Loucy (cell line): ENCODE measurements around the gene MAP3K20.
"Not testable (repeated sequence)": the region's sequence is repeated elsewhere in the genome, so short reads cannot be mapped to it uniquely, and the experiment has no call there.

ENCODE experiments used
- H2AFZ ChIP-seq: fragments of 200-600 bp; sonication (generic); 2 replicates; pipeline ENCODE4 v1.6.0; 2016; ENCODE audit warnings: antibody characterized with exemption, mild to moderate bottlenecking, low read length, moderate library complexity
- H3F3A ChIP-seq: fragments of 200-600 bp; 2 replicates; pipeline ENCODE4 v1.6.0; 2016; ENCODE audit warnings: antibody characterized with exemption, low read depth, mild to moderate bottlenecking
- H3K27me3 ChIP-seq: fragments of 200-600 bp; sonication (generic); 2 replicates; pipeline ENCODE4 v1.6.1; 2014; ENCODE audit warnings: low read length, mild to moderate bottlenecking; ENCODE audit not compliant: insufficient read depth, poor library complexity, severe bottlenecking
- H3K36me3 ChIP-seq: fragments of 200-600 bp; sonication (generic); 2 replicates; pipeline ENCODE4 v1.6.1; 2016; ENCODE audit warnings: low read length; ENCODE audit not compliant: insufficient read depth
- H3K4me1 ChIP-seq: fragments of 200-600 bp; sonication (generic); 2 replicates; pipeline ENCODE4 v1.5.1; 2014; ENCODE audit warnings: low read length, mild to moderate bottlenecking; ENCODE audit not compliant: insufficient read depth, poor library complexity, severe bottlenecking
- H3K4me2 ChIP-seq: fragments of 200-600 bp; sonication (generic); 2 replicates; pipeline ENCODE4 v1.6.0; 2014; ENCODE audit warnings: antibody characterized with exemption, low read length, low read depth, mild to moderate bottlenecking; ENCODE audit not compliant: poor library complexity, severe bottlenecking
- H3K4me3 ChIP-seq: fragments of 200-600 bp; sonication (generic); 2 replicates; pipeline ENCODE4 v1.5.1; 2014; ENCODE audit warnings: low read length, mild to moderate bottlenecking, mixed read lengths; ENCODE audit not compliant: poor library complexity, severe bottlenecking
- H3K79me2 ChIP-seq: fragments of 200-600 bp; sonication (generic); 2 replicates; pipeline ENCODE4 v1.6.1; 2014; ENCODE audit warnings: low read length; ENCODE audit not compliant: insufficient read depth
- H3K9ac ChIP-seq: fragments of 200-600 bp; sonication (generic); 2 replicates; pipeline ENCODE4 v1.6.0; 2014; ENCODE audit warnings: mild to moderate bottlenecking, low read depth, low read length, moderate library complexity; ENCODE audit not compliant: poor library complexity, severe bottlenecking
- H3K9me2 ChIP-seq: fragments of 200-600 bp; sonication (generic); replicated peaks from 2 replicates; pipeline ENCODE4 v1.6.1; 2016; ENCODE audit warnings: low read depth, low read length, mixed read lengths
- H3K9me3 ChIP-seq: fragments of 200-600 bp; sonication (generic); 2 replicates; pipeline ENCODE4 v1.6.1; 2014; ENCODE audit warnings: mild to moderate bottlenecking, antibody characterized with exemption, low read length, low read depth; ENCODE audit not compliant: insufficient read depth
- H4K20me1 ChIP-seq: fragments of 200-600 bp; sonication (generic); 2 replicates; pipeline ENCODE4 v1.6.0; 2014; ENCODE audit warnings: antibody characterized with exemption, low read length, mild to moderate bottlenecking; ENCODE audit not compliant: insufficient read depth, poor library complexity, severe bottlenecking
- CTCF ChIP-seq: fragments of 200-600 bp; sonication (generic); conservative IDR thresholded peaks from 2 replicates; pipeline ENCODE4 v1.5.1; 2014; ENCODE audit warnings: mild to moderate bottlenecking, antibody characterized with exemption, low read length
- EZH2phosphoT487 ChIP-seq: fragments of 200-600 bp; IDR thresholded peaks from 2 replicates; pipeline ENCODE4 v1.6.1; 2018; ENCODE audit warnings: antibody characterized with exemption, mild to moderate bottlenecking, moderate library complexity, borderline replicate concordance

Gene MAP3K20

GRCh38 chr2:173202570-173202969, 126.9 kb downstream of the MAP3K20 start:
- no peaks in the 10 kb centered on the region for H3K9me3 ChIP-seq
- H3K9ac ChIP-seq: no peak overlapping the region
- no peaks in the 10 kb centered on the region for H3F3A ChIP-seq
- TF ChIP-seq CTCF: no peak
- no peak for TF ChIP-seq EZH2phosphoT487
- H3K9me2 ChIP-seq: no peaks in the 10 kb centered on the region
- no peak overlapping the region for H3K4me3 ChIP-seq
- no peaks in the 10 kb centered on the region for H3K27me3 ChIP-seq
- no peak overlapping the region for H3K4me2 ChIP-seq
- H3K36me3 ChIP-seq: no peaks in the 10 kb centered on the region
- H4K20me1 ChIP-seq: no peaks in the 10 kb centered on the region
- no peaks in the 10 kb centered on the region for H3K79me2 ChIP-seq
- no peak overlapping the region for H2AFZ ChIP-seq
- peaks cover 7% of the 10 kb centered on the region for H3K4me1 ChIP-seq

- H3K36me3 ChIP-seq: no peaks in the 10 kb centered on the region
- no peaks in the 10 kb centered on the region for H4K20me1 ChIP-seq
- no peaks in the 10 kb centered on the region for H3K79me2 ChIP-seq
- H3K9ac ChIP-seq: no peak overlapping the region
- no peaks in the 10 kb centered on the region for H3K27me3 ChIP-seq
- no peak overlapping the region for H2AFZ ChIP-seq
- no peak overlapping the region for H3K4me2 ChIP-seq
- peaks cover 9% of the 10 kb centered on the region for H3K4me1 ChIP-seq
- no peak for TF ChIP-seq CTCF
- TF ChIP-seq EZH2phosphoT487: no peak
- no peaks in the 10 kb centered on the region for H3K9me2 ChIP-seq
- no peaks in the 10 kb centered on the region for H3K9me3 ChIP-seq
- H3F3A ChIP-seq: no peaks in the 10 kb centered on the region
- H3K4me3 ChIP-seq: no peak overlapping the region
Measured at GRCh38 chr2:173204316-173204715, 128.7 kb downstream of the MAP3K20 start.

GRCh38 chr2:173205375-173205774, 129.7 kb downstream of the MAP3K20 start:
- no peak for TF ChIP-seq EZH2phosphoT487
- no peak for TF ChIP-seq CTCF
- Histone ChIP-seq H3K36me3 (no peaks in the 10 kb centered on the region), H3K9me2 (no peaks in the 10 kb centered on the region), H3K4me3 (no peak overlapping the region), H3K4me2 (no peak overlapping the region), H3K27me3 (no peaks in the 10 kb centered on the region), H4K20me1 (no peaks in the 10 kb centered on the region), H3K4me1 (peaks cover 9% of the 10 kb centered on the region), H2AFZ (no peak overlapping the region), H3F3A (no peaks in the 10 kb centered on the region), H3K79me2 (no peaks in the 10 kb centered on the region), H3K9ac (no peak overlapping the region), H3K9me3 (no peaks in the 10 kb centered on the region)

- H3K4me1 ChIP-seq, H4K20me1 ChIP-seq, H3K27me3 ChIP-seq, H3K9ac ChIP-seq, H3K36me3 ChIP-seq, H3F3A ChIP-seq, H3K4me3 ChIP-seq, H3K9me2 ChIP-seq, H3K79me2 ChIP-seq, H3K4me2 ChIP-seq, H2AFZ ChIP-seq, H3K9me3 ChIP-seq: not testable (repeated sequence)
Measured at GRCh38 chr2:173207124-173207523, 131.5 kb downstream of the MAP3K20 start.
